D341Med (cell line): ENCODE data around the gene UBXN1.
A peak's percentile ranks its signal among the peaks of the same experiment; 100 is the strongest.

Experiments used
- DNase-seq: peaks from one replicate; pipeline ENCODE4 v3.0.0; 2012; ENCODE audit warnings: low spot score

The UBXN1 gene

GRCh38 chr11:62678770-62679696 is at the start of gene UBXN1:
Gene UBXN1 (minus strand): TSS chr11:62679073. CDS start chr11:62678923, 150 bp downstream.
- peak; percentile 88 for DNase-seq

GRCh38 chr11:62728171-62728988 is 49.5 kb upstream of the UBXN1 start, which contains the start of gene TTC9C:
Gene TTC9C (plus strand): TSS chr11:62728486. CDS start chr11:62728849, 363 bp downstream.
- peak; percentile 80 for DNase-seq

GRCh38 chr11:62727872-62728170 is 48.9 kb upstream of the UBXN1 start:
- peak; percentile 86 for DNase-seq

- DNase-seq = peak; percentile 95
Observed at GRCh38 chr11:62727165-62727871, 48.4 kb upstream of the UBXN1 start, which contains the start of gene HNRNPUL2. Gene HNRNPUL2 (minus strand): TSS chr11:62727457. CDS start chr11:62727156, 301 bp downstream.

GRCh38 chr11:62726915-62727164 is 48.0 kb upstream of the UBXN1 start:
- no peak for DNase-seq

- no peak for DNase-seq
Observed at GRCh38 chr11:62726156-62726914, 47.5 kb upstream of the UBXN1 start.

GRCh38 chr11:62725646-62726045 is 46.8 kb upstream of the UBXN1 start:
- DNase-seq = no peak

- no peak for DNase-seq
Observed at GRCh38 chr11:62724171-62724570, 45.3 kb upstream of the UBXN1 start.

GRCh38 chr11:62721994-62722393 is 43.1 kb upstream of the UBXN1 start:
- peak; percentile 42 for DNase-seq

GRCh38 chr11:62719302-62719978 is 40.6 kb upstream of the UBXN1 start:
- no peak for DNase-seq

- DNase-seq = no peak
Observed at GRCh38 chr11:62716816-62717215, 37.9 kb upstream of the UBXN1 start.

- no peak for DNase-seq
Observed at GRCh38 chr11:62716206-62716605, 37.3 kb upstream of the UBXN1 start.

- no peak for DNase-seq
Observed at GRCh38 chr11:62715150-62716130, 36.6 kb upstream of the UBXN1 start.

GRCh38 chr11:62713343-62713742 is 34.5 kb upstream of the UBXN1 start:
- no peak for DNase-seq

GRCh38 chr11:62712861-62713260 is 34.0 kb upstream of the UBXN1 start:
- no peak for DNase-seq

GRCh38 chr11:62712276-62712812 is 33.5 kb upstream of the UBXN1 start:
- DNase-seq = no peak

- DNase-seq = no peak
Observed at GRCh38 chr11:62710001-62710345, 31.1 kb upstream of the UBXN1 start.

- peak; percentile 86 for DNase-seq
Observed at GRCh38 chr11:62709247-62710000, 30.6 kb upstream of the UBXN1 start.

- DNase-seq = no peak
Observed at GRCh38 chr11:62708793-62709192, 29.9 kb upstream of the UBXN1 start.
